Bone marrow (tissue), 2 donors: ENCODE results near the gene GRM1.

ENCODE experiments used
- DNase-seq, 2 donors: peaks; one replicate each; lab custom pipeline; 2025; lab: John Stamatoyannopoulos, UW

The GRM1 gene

DNA sequence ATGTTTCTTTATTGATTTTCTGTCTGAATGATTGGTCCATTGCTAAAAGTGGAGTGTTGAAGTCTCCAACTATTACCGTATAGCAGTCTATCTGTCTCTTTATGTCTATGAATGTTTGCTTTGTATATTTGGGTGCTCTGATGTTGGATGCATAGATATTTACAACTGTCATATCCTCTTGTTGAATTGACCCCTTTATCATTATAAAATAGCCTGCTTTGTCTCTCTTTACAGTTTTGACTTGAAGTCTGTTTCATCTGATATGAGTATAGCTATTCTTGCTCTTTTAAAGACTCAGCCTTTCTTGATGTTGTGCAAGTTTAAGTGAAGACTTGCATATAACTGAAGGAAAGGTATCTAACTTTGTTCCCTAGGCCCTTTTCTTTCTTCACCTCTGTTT, 341.0 kb downstream of the GRM1 start:
- DNase-seq, result no peak

DNA sequence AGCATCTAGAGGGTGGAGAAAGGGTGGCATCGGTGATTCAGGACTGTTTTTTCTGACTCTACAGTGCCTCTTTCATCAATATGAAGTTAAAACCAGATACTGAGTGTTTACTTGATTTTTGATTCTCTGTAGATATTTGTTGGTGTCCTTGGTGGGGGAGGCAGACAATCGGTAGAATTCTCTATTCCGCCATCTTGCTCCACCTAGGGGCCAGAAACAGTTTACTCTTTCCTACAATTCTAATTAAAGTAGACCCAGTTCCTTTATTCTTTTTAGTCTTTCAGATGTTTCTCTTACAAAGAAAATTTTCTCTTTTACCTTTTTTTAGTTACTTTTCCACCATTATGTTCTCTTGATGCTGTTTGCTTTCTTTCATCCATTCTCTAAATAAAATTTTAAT, 352.6 kb downstream of the GRM1 start:
- DNase-seq, result no peak

DNA sequence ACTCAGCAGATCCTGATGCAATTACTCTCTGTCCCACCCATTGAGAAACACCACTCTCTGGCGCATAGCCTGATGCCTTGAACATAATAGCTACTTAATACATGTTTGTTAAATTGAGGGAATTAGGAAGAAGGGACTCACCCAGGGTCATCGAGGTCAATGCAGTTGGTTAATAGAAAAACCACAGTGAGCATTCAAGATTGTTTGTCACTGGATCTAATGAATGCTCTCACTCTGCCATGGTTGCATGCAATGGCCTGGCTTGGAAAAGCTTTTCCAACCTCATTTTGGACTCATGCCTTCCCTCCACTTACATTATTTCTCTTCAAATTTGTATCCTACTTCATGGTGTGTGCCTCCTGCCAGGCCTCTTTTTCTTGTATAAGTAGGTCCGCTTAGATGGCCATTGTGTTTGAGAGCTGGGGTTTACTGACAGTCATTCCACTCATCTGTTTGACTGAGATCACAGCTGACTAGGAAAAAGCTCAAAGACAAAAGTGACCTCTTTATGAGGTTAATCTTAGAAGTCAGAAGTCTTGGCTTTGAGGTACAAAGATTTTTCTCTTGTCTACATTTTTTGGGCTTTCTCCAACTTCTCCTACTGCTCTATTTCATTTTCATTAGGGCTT, 360.0 kb downstream of the GRM1 start:
- no peak for DNase-seq

DNA sequence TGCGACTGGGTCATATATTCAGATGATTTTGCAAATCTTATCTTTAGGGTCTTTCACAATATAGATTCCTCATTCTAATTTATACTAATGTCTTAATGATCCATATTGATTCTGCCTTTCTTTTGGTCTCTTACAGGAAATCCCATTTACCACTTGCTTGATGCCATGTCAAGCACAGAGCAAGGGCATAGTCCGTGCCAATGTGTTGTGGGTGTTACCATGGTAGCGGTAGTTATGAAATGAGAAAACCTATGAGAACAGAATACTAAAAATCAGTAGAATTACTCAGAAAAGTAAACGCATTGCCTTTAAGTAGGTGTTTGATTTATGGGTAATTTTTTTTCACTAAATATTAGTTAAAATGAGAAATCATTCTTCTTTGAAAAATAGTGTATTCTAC, 360.9 kb downstream of the GRM1 start:
- DNase-seq, result no peak

DNA sequence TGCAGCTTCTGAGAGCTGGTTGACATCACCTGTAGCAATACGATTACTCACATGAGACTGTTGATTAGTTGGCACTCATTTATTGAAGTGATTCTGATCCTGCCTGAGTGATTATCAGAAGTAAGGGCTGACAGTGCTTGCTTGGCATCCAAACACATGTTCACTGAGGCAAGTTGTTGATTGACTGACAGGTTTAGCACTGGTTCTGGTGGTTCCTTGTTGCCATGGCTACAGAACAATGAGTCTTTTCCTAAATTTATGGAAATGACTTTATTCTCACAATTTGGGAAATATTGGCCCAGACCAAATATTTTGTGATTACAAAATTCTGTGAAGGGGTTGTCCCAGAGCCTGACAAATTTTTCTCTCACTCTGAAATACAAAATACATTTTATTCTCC, 368.8 kb downstream of the GRM1 start:
- DNase-seq, result no peak

- no peak for DNase-seq
Measured at GRCh38 chr6:146402476-146402875, 373.6 kb downstream of the GRM1 start.

DNA sequence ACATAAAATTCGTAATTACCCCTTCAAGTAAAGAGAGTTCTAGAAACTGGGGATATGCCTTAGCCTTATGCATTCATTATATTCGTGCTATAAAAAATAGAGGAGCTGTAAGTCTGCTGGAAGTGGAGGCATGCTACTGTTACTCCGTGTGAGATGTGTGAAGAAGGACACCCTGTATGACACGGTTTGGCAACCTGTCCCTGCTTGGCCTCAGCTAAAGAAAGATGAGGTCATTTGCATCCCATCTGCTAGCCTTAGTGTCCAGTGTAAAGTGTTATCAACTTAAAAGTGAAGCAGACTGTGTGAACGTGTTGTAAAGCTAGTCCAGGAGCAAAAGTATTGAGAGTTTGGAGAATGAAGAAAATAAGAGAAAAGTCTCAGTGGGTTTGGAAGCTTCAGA, 379.7 kb downstream of the GRM1 start:
- DNase-seq, result no peak

GRCh38 chr6:146410851-146411595, 382.2 kb downstream of the GRM1 start:
- DNase-seq, result no peak

DNA sequence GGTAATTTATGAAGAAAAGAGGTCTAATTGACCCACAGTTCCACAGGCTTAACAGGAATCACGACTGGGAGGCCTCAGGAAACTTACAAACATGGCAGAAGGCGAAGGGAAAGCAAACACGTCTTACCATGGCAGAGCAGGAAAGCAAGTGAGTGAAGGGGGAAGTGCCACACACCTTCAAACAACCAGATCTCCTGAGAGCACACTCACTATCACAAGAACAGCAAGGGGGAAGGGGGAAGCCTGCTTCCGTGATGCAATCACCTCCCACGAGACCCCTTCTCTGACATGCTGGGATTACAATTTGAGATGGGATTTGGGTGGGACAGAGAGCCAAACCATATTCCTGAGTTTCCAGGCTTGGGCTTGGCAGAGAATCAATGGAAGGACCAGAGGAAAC, 390.7 kb downstream of the GRM1 start:
- no peak for DNase-seq

- DNase-seq, result no peak
Measured at GRCh38 chr6:146420255-146420654, 391.4 kb downstream of the GRM1 start.

- no peak for DNase-seq
Measured at GRCh38 chr6:146422789-146423375, 394.0 kb downstream of the GRM1 start.

DNA sequence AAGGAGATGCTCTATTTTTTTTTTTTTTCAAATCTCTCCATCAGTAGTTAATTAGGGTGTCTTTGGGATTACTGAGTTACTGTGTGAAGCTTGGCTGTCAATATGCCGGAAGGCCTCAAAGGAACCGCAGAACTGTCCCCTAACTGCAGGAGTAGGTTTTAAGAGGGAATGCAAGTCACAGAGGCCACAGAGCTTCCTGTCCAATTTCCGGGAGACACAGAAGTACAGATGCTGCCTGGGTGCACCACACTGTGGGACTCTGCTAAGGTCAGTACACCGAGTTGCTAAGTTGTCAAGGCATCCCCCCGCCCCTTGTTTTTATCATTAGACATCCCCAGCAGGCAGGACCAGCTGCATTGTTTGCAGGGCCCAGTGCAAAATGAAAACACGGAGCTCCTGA, 394.6 kb downstream of the GRM1 start:
- DNase-seq, result no peak

DNA sequence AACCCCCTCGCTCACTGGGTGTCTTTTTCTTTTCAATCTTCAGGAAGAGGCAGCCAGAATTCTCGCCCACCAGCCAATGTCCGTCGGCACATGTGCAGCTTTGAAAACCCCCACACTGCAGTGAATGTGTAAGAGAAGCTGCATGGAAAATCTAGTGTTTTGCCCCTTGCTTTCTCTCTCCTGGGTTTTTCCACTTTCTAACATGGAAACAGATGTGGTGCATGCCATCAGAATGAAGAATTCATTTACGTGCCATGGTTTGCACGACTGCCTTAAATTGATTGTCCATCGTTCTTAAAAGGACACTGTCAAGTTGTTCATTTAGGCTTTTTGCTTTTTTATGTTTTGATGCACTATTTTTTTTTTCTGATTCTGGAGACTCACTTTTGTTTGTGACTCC, 397.7 kb downstream of the GRM1 start:
- no peak for DNase-seq

DNA sequence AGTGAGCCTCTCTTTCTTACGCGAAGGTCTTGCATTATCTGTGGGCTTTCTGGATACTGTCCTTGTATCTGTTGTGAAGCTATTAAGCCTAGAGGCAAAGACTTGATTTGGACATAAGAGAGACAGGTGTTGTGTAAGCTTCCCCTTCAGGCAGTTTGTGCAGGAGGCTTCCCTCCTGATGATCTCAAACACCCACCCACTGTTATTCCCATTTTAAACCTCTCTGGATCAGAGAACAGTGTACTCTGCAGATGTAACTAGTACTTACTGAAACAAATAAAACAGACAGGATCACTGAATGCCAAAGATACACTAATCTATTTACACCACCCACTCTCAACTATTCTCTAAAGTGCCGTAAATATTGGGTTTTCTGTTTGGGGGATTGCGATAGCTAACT, 401.0 kb downstream of the GRM1 start:
- DNase-seq, result no peak

- DNase-seq, result no peak
Measured at GRCh38 chr6:146433881-146434731, 405.2 kb downstream of the GRM1 start.

DNA sequence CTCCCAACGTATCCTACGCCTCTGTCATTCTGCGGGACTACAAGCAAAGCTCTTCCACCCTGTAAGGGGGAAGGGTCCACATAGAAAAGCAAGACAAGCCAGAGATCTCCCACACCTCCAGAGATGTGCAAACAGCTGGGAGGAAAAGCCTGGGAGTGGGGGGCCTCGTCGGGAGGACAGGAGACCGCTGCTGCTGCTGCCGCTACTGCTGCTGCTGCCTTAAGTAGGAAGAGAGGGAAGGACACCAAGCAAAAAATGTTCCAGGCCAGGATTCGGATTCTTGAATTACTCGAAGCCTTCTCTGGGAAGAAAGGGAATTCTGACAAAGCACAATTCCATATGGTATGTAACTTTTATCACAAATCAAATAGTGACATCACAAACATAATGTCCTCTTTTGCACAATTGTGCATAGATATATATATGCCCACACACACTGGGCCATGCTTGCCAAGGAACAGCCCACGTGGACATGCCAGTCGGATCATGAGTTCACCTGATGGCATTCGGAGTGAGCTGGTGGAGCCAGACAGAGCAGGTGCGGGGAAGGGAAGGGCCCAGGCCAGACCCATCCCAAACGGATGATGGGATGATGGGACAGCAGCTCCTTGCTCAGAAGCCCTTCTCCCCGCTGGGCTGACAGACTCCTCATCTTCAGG, 406.0 kb downstream of the GRM1 start:
- DNase-seq, result no peak

DNA sequence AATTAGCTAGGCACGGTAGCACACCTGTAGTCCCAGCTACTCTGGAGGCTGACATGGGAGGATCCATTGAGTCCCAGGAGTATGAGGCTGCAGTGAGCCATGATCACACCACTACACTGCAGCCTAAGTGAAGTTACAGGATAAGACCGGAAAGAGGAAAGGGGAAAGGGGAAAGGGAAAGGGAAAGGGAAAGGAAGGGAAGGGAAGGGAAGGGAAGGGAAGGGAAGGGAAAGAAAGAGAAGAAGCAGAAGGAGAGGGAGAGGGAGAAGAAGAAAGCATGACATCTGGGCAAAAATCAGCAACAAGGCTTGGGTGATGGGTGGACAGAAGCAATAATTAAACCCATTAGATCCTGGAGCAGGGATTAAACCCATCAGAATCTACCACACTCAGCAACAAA, 413.0 kb downstream of the GRM1 start:
- no peak for DNase-seq

DNA sequence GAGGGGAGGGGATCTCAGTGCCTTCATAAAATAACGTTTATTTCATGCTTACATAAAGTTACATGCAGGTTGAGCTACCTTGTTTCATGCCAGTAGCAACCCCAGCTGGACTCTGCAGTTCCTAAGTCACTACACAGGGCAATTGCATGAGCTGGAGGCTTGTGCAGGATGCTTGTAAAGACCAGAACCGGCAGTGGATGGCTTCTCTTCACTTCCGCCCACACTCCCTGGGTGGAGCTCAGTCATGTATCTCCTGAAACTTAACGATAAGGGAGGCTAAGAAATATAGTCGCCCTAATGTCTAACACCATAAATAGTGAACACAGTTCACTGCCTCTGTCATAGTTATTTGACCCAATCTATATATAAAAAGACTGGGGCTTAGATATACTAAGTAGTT, 415.3 kb downstream of the GRM1 start:
- DNase-seq, result no peak

GRCh38 chr6:146445233-146445632, 416.4 kb downstream of the GRM1 start:
- DNase-seq, result no peak

DNA sequence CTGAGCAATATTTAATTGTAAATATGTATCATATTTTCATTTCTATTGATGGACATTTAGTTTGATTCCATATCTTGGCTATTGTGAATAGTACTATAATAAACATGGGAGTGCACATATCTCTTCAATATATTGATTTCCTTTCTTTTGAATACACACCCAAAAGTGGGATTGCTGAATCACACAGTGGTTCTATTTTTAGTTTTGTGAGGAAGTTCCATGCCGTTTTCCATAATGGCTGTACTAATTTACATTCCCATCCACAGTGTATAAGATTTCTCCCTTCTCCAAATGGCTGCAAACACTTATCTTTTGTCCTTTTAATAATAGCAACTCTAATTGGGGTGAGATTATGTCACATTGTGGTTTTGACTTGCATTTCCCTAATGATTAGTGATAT, 428.0 kb downstream of the GRM1 start:
- DNase-seq, result no peak

- DNase-seq, result no peak
Measured at GRCh38 chr6:146460941-146461340, 432.1 kb downstream of the GRM1 start.

DNA sequence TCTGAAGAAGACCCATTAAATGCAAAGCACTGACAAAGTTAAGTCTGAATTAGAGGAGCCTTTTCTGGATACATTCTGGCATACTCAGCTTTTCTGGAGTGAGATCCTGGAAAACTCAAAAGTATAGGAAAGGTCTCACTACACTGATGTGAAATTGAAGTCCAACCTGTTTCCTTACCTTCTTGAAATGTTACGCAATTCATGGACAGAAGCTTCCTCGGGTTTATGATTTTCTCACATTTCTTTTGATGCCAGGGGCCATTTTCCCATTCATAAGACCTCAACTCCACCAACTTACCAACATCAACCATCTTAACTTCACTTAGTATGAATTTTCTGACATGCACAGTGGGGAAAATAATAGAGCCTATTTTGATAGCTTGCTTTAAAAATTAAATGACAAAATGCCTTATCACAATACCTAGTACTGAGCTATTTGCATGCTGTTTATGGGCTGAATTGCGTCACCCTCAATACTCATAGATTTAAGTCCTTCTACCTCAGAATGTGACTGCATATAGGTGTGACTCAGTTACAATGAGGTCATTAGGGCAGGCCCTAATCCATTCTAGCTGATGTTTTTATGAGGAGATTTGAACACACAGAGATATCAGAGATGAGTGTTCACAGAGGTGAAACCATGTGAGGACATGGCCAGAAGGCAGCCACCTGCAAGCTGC, 441.4 kb downstream of the GRM1 start:
- DNase-seq, result no peak
